MCF 10A (cell line): Measurements from ENCODE around the gene IRAK4. TPM values are rescaled to one million over a fixed set of nuclear protein-coding genes. Genes with fewer than 3 reads are reported as not detected.

Experiments used
- Bru-seq: library from RNA; stranded (reverse); fragments of 400-500 nt; gene quantifications from one replicate; lab custom pipeline; 2021; lab: Mats Ljungman, UMichigan
- BruChase-seq, 2 experiments: library from RNA; stranded (reverse); fragments of 400-500 nt; gene quantifications; one replicate each; lab custom pipeline; 2021; lab: Mats Ljungman, UMichigan
- BruUV-seq: library from RNA; stranded (reverse); fragments of 400-500 nt; replicated peaks from 2 replicates; lab custom pipeline; 2021; lab: Mats Ljungman, UMichigan
- CTCF ChIA-PET: fragments of 300-600 bp; sonication (Branson Sonifier 250); formaldehyde crosslinking; extraction: SDS; loops from one replicate; lab custom pipeline; 2021; ENCODE audit warnings: antibody characterized with exemption, inconsistent platforms; lab: Yijun Ruan, JAX
- POLR2A ChIA-PET: fragments of 300-600, 350-650 bp; sonication (Branson Sonifier 250); formaldehyde crosslinking; extraction: SDS; loops from one replicate; lab custom pipeline; 2020; ENCODE audit warnings: antibody characterized with exemption, inconsistent platforms; lab: Yijun Ruan, JAX
- DNase-seq: peaks from one replicate; pipeline ENCODE4 v3.0.0-alpha.2; 2018; ENCODE audit not compliant: unreplicated experiment
- H3K27ac Mint-ChIP-seq: one replicate; pipeline ENCODE4 v1.8.0; 2022; ENCODE audit warnings: mild to moderate bottlenecking, low read depth, mixed read lengths; ENCODE audit not compliant: unreplicated experiment
- H3K27me3 Mint-ChIP-seq: one replicate; pipeline ENCODE4 v1.8.0; 2022; ENCODE audit warnings: mixed read lengths; ENCODE audit not compliant: insufficient read depth, unreplicated experiment
- H3K36me3 Mint-ChIP-seq: one replicate; pipeline ENCODE4 v1.8.0; 2022; ENCODE audit warnings: mild to moderate bottlenecking, moderate library complexity, mixed read lengths; ENCODE audit not compliant: insufficient read depth, unreplicated experiment
- H3K4me1 Mint-ChIP-seq: one replicate; pipeline ENCODE4 v1.8.0; 2022; ENCODE audit warnings: mixed read lengths; ENCODE audit not compliant: insufficient read depth, unreplicated experiment
- H3K4me3 Mint-ChIP-seq: one replicate; pipeline ENCODE4 v1.8.0; 2022; ENCODE audit warnings: mild to moderate bottlenecking, moderate library complexity, mixed read lengths; ENCODE audit not compliant: unreplicated experiment
- H3K9me3 Mint-ChIP-seq: one replicate; pipeline ENCODE4 v1.8.0; 2022; ENCODE audit warnings: mixed read lengths; ENCODE audit not compliant: unreplicated experiment
- CTCF ChIP-seq: fragments of 200-600 bp; IDR thresholded peaks from one replicate; pipeline ENCODE4 v1.8.0; 2022; ENCODE audit warnings: antibody characterized with exemption, mild to moderate bottlenecking; ENCODE audit not compliant: unreplicated experiment
- intact Hi-C: fragments of 100-400 bp; cut with micrococcal nuclease; formaldehyde crosslinking; loops from 2 replicates; pipeline ENCODE4 v1.14.1; 2022
- long read RNA-seq: library from polyadenylated mRNA; stranded (forward); transcript quantifications from one replicate; pipeline ENCODE4 v2.0.0, GENCODE V29; 2022
- total RNA-seq: library from RNA; stranded (reverse); gene quantifications from 2 replicates; pipeline ENCODE4 v1.2.3, GENCODE V29; 2022

Gene IRAK4
- total RNA-seq (10.1 and 12.2 TPM in 2 replicates), Bru-seq, nascent RNA (percentile 66 among the genes with signal in this experiment), BruChase-seq, experiment 1, labeled RNA remaining after a 6-hour chase (percentile 74 among the genes with signal in this experiment), BruChase-seq, experiment 2, labeled RNA remaining after a 2-hour chase (percentile 73 among the genes with signal in this experiment)
- long read RNA-seq, full-length matches to known transcripts = 13 of 20 reads
- long read RNA-seq, partial matches to known transcripts = 2 of 20 reads
- long read RNA-seq, other reads (novel, unspliced or antisense) = 5 of 20 reads

- Mint-ChIP-seq H3K9me3 (no peaks in the 10 kb centered on the region), H3K4me1 (peaks cover 30% of the 10 kb centered on the region)
- POLR2A ChIA-PET = interaction anchor here (0.6 to 3.4 kb wide), 20 partner anchors 9 to 236 kb away, joined by 3 to 44 read pairs (median 4); partner anchors contain the start of genes TMEM117 and TWF1
These were observed at the start of gene IRAK4, which contains the start of gene PUS7L for GRCh38 chr12:43758728-43759563. TSS of gene IRAK4 (plus strand) at chr12:43758951. CDS start at chr12:43768112, 9,161 bp downstream. TSS of gene PUS7L (minus strand) at chr12:43758790. CDS start at chr12:43755245, 3,545 bp downstream.

GRCh38 chr12:43711348-43711747 is 47.4 kb upstream of the IRAK4 start:
- TF ChIP-seq CTCF = no peak
- no peaks in the 10 kb centered on the region for H3K36me3 Mint-ChIP-seq
- peaks cover 57% of the 10 kb centered on the region for H3K27me3 Mint-ChIP-seq
- H3K9me3 Mint-ChIP-seq = peaks cover 10% of the 10 kb centered on the region
- ChIA-PET POLR2A (no interaction called here), CTCF (interaction anchor here (0.6 to 0.7 kb wide), 2 partner anchors 228 to 265 kb away, joined by 3 to 4 read pairs; no protein-coding TSS in a partner anchor)
- no peak overlapping the region for H3K27ac Mint-ChIP-seq
- H3K4me3 Mint-ChIP-seq = no peak overlapping the region
- no peak for DNase-seq
- BruUV-seq = no TSS peak
- H3K4me1 Mint-ChIP-seq = no peaks in the 10 kb centered on the region
- intact Hi-C loops = no loop called here

More at GRCh38 chr12:43758728-43759563, at the start of gene IRAK4, which contains the start of gene PUS7L:
- peaks cover 28% of the 10 kb centered on the region for H3K36me3 Mint-ChIP-seq
- intact Hi-C loops = loop anchor here (1.0 to 2.0 kb wide), 3 partner anchors 46 to 179 kb away; no protein-coding TSS in a partner anchor
- DNase-seq = peak; percentile 98
- TF ChIP-seq CTCF = peak; percentile 27
- H3K27me3 Mint-ChIP-seq = no peaks in the 10 kb centered on the region
- CTCF ChIA-PET = interaction anchor here (0.6 to 4.2 kb wide), 18 partner anchors 10 to 258 kb away, joined by 3 to 62 read pairs (median 4); no protein-coding TSS in a partner anchor
- H3K4me3 Mint-ChIP-seq = peak within 1 kb of the TSS; percentile 87
- TSS peak; percentile 40 for BruUV-seq
- peak within 1 kb of the TSS; percentile 84 for H3K27ac Mint-ChIP-seq

GRCh38 chr12:43722621-43723020 is 36.1 kb upstream of the IRAK4 start:
- BruUV-seq = no TSS peak
- no peaks in the 10 kb centered on the region for H3K27me3 Mint-ChIP-seq
- ChIA-PET POLR2A (interaction anchor here (0.5 kb wide), 1 partner anchor 52 kb away, joined by 3 read pairs; no protein-coding TSS in a partner anchor), CTCF (interaction anchor here (0.6 kb wide), 1 partner anchor 162 kb away, joined by 6 read pairs; no protein-coding TSS in a partner anchor)
- intact Hi-C loops = no loop called here
- TF ChIP-seq CTCF = no peak
- no peak overlapping the region for H3K27ac Mint-ChIP-seq
- H3K4me1 Mint-ChIP-seq = no peaks in the 10 kb centered on the region
- H3K9me3 Mint-ChIP-seq = no peaks in the 10 kb centered on the region
- no peaks in the 10 kb centered on the region for H3K36me3 Mint-ChIP-seq
- H3K4me3 Mint-ChIP-seq = no peak overlapping the region
- DNase-seq = no peak
